ENCODE results near the gene DENND6A. TPM values are rescaled to one million over a fixed set of nuclear protein-coding genes. Genes with fewer than 3 reads are reported as not detected.

The DENND6A gene
- total and polyA plus RNA-seq, 2 of the 8 experiments (the other 6 are each of a cell fraction or from before 2014, with no cell fraction given): 7.8 to 14.8 TPM

DNA sequence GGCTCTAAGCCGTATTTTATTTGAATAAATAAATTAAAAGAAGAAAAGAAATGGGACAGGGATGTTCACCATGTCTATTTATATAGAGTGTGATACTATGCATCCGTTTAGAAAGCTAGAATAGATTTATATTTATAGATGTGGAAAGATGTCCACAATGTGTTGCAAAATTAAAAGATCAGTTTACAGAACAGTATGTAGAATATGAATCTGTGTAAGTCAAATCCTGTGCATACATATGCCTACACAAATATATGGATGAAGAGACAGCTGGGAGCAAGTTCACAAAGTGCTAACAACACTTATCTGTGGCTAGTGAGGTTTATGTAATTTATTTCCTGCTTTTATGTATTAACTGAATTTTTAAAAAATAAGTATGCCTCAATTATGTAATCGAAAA is 37.8 kb upstream of the DENND6A start:
- CTCF ChIA-PET (ENCODE audit: partially characterized antibody): no interaction called here
- TF ChIP-seq ATF3 (IDR thresholded peaks at IDR 0.05; ENCODE audit: insufficient read depth, low read depth, low read length): no peak
- TF ChIP-seq SP2 (IDR thresholded peaks at IDR 0.05; ENCODE audit: low read length): no peak
- no peak for TF ChIP-seq SRF (IDR thresholded peaks at IDR 0.05; ENCODE audit: low read depth, low read length)
- TF ChIP-seq SIX5 (IDR thresholded peaks at IDR 0.05; ENCODE audit: low read depth, low read length): no peak
- TF ChIP-seq, protein P1, sequence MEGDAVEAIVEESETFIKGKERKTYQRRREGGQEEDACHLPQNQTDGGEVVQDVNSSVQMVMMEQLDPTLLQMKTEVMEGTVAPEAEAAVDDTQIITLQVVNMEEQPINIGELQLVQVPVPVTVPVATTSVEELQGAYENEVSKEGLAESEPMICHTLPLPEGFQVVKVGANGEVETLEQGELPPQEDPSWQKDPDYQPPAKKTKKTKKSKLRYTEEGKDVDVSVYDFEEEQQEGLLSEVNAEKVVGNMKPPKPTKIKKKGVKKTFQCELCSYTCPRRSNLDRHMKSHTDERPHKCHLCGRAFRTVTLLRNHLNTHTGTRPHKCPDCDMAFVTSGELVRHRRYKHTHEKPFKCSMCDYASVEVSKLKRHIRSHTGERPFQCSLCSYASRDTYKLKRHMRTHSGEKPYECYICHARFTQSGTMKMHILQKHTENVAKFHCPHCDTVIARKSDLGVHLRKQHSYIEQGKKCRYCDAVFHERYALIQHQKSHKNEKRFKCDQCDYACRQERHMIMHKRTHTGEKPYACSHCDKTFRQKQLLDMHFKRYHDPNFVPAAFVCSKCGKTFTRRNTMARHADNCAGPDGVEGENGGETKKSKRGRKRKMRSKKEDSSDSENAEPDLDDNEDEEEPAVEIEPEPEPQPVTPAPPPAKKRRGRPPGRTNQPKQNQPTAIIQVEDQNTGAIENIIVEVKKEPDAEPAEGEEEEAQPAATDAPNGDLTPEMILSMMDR (IDR thresholded peaks at IDR 0.05; ENCODE audit: control extremely low read depth in 1 of 3, insufficient read depth in 1 of 3, low read depth in 1 of 3, low read length in 3 of 3): no peak
- TF ChIP-seq E2F6 (IDR thresholded peaks at IDR 0.05): no peak
- TF ChIP-seq SIRT6 (IDR thresholded peaks at IDR 0.05; ENCODE audit: low read length): no peak
- no peak for TF ChIP-seq EZH2 (IDR thresholded peaks at IDR 0.05; ENCODE audit: low read depth, low read length, severe bottlenecking)
- no peak for TF ChIP-seq HDAC2 (IDR thresholded peaks at IDR 0.05; ENCODE audit: borderline replicate concordance in 1 of 2, low read depth in 2 of 2, low read length in 2 of 2)
- TF ChIP-seq RNF2 (IDR thresholded peaks at IDR 0.05; ENCODE audit: borderline replicate concordance, low read depth, low read length, missing control alignments, poor library complexity, severe bottlenecking): no peak

More for the DNA sequence above, 37.8 kb upstream of the DENND6A start:
- H4K5ac ChIP-seq (ENCODE audit: insufficient read length, low read depth, low read length): no peak overlapping the region
- H3K79me2 ChIP-seq (ENCODE audit: control insufficient read depth in 1 of 2, insufficient read depth in 2 of 2, low read length in 2 of 2): no peaks in the 10 kb centered on the region
- H2BK15ac ChIP-seq (ENCODE audit: low read length): no peak overlapping the region
- H2BK12ac ChIP-seq (ENCODE audit: low read depth, low read length): no peak overlapping the region
- H3K9me3 ChIP-seq (ENCODE audit: insufficient read depth in 2 of 2, low read depth in 1 of 2, low read length in 1 of 2): no peaks in the 10 kb centered on the region; a peak in 1 of 4 replicates
- H3K4me1 ChIP-seq (replicated peaks in 1 of 4; ENCODE audit: control insufficient read depth in 3 of 4, insufficient read depth in 4 of 4, low read length in 3 of 4): no peaks in the 10 kb centered on the region
- no peak overlapping the region for H4K8ac ChIP-seq (ENCODE audit: extremely low read depth, insufficient read depth, low read length)
- 85% methylated on average over 3 of the region's 3 CpGs; no CpG with 5 or more reads in 1 of the 2 experiments for WGBS, 2 experiments (ENCODE audit: extremely low coverage in 1 of 2, insufficient coverage in 1 of 2, insufficient read length in 1 of 2, insufficient replicate concordance in 2 of 2, low coverage in 1 of 2, low lambda C conversion rate in 2 of 2, missing lambda C conversion rate in 1 of 2)
- no peaks in the 10 kb centered on the region for H3K27me3 ChIP-seq (replicated peaks in 1 of 4; ENCODE audit: control insufficient read depth in 3 of 4, extremely low read depth in 1 of 4, insufficient read depth in 3 of 4, low read length in 3 of 4)
- H3K23me2 ChIP-seq (ENCODE audit: low read depth, low read length): no peaks in the 10 kb centered on the region
- no peak overlapping the region for H3K4me2 ChIP-seq (ENCODE audit: insufficient read depth in 1 of 2, low read depth in 2 of 2, low read length in 2 of 2)
- H2BK120ac ChIP-seq (replicated peaks; ENCODE audit: low read depth, low read length): no peak overlapping the region
- no peak overlapping the region for H3K14ac ChIP-seq (ENCODE audit: insufficient read length)
- H2AFZ ChIP-seq (ENCODE audit: low read length): no peak overlapping the region
- no peak overlapping the region for H3K23ac ChIP-seq (ENCODE audit: insufficient read length)
- H2BK5ac ChIP-seq (ENCODE audit: low read depth, low read length): no peak overlapping the region
- H3K4ac ChIP-seq (replicated peaks; ENCODE audit: insufficient read length, low read depth, low read length): no peak overlapping the region
- H3K79me1 ChIP-seq (ENCODE audit: low read depth, low read length): no peaks in the 10 kb centered on the region
- H2AK5ac ChIP-seq (ENCODE audit: low read depth, low read length): no peak overlapping the region
- no peak for FAIRE-seq
- H4K91ac ChIP-seq (replicated peaks; ENCODE audit: insufficient read length, low read length): no peak overlapping the region
- DNase-seq (ENCODE audit: low read depth in 1 of 2, low spot score in 2 of 2): no peak
- no peak overlapping the region for H3K27ac ChIP-seq (ENCODE audit: low read depth, low read length)
- H3K56ac ChIP-seq (replicated peaks; ENCODE audit: insufficient read length, low read depth, low read length): no peak overlapping the region
- H3K9ac ChIP-seq (replicated peaks in 1 of 4; ENCODE audit: extremely low read depth in 1 of 4, low read depth in 3 of 4, low read length in 3 of 4): no peak overlapping the region
- POLR2A ChIA-PET (ENCODE audit: partially characterized antibody): no interaction called here
- H3K36me3 ChIP-seq (ENCODE audit: control insufficient read depth in 2 of 4, insufficient read depth in 4 of 4, low read length in 3 of 4): no peaks in the 10 kb centered on the region
- no peak overlapping the region for H3K4me3 ChIP-seq (ENCODE audit: extremely low read depth in 1 of 4, insufficient read depth in 2 of 4, low read depth in 3 of 4, low read length in 4 of 4)
- H4K20me1 ChIP-seq (replicated peaks in 1 of 2; ENCODE audit: control insufficient read depth in 1 of 2, insufficient read depth in 2 of 2, low read length in 2 of 2): no peaks in the 10 kb centered on the region
- H2BK20ac ChIP-seq (ENCODE audit: low read length): no peak overlapping the region
- H3K18ac ChIP-seq (ENCODE audit: extremely low read depth, low read length): no peak overlapping the region
